HCT116 (cell line): Measurements from ENCODE around the gene CACNA1C. TPM values are rescaled to one million over a fixed set of nuclear protein-coding genes. Genes with fewer than 3 reads are reported as not detected.

Experiments used
- ATAC-seq: fragments of 200-7000 bp; cut with Tn5 transposase; 2 replicates; pipeline ENCODE4 v1.9.1; 2020; ENCODE audit warnings: mild to moderate bottlenecking, moderate library complexity
- BruUV-seq: library from RNA; stranded (reverse); fragments of 400-500 nt; replicated peaks from 2 replicates; lab custom pipeline; 2021; lab: Mats Ljungman, UMichigan
- CTCF ChIA-PET: fragments of 300-600 bp; sonication (Branson Sonifier 250); formaldehyde crosslinking; loops from one replicate; lab custom pipeline; 2021; ENCODE audit warnings: antibody characterized with exemption; lab: Charles Lee
- POLR2A ChIA-PET: fragments of 300-600, 350-600 bp; sonication (Branson Sonifier 250); formaldehyde crosslinking; loops from one replicate; lab custom pipeline; 2021; ENCODE audit warnings: antibody characterized with exemption; lab: Charles Lee
- RAD21 ChIA-PET, 2 experiments: fragments of 300-600 bp; sonication (Branson Sonifier 250); formaldehyde crosslinking; loops; one replicate each; lab custom pipeline; 2023; ENCODE audit warnings: low total read pairs in 2 of 2; ENCODE audit not compliant: uncharacterized antibody in 2 of 2, unreplicated experiment in 2 of 2, low non-redundant PET in 1 of 2; lab: Charles Lee
- DNase-seq: peaks from one replicate; pipeline ENCODE4 v3.0.0-alpha.2; 2010; ENCODE audit warnings: low read depth, low spot score
- H2AFZ ChIP-seq: fragments of 200-600 bp; shearing (Covaris generic), sonication (generic); 2 replicates; pipeline ENCODE4 v1.6.1; 2017; ENCODE audit warnings: low read depth, mixed run types, mixed read lengths, antibody characterized with exemption, low read length; ENCODE audit not compliant: poor library complexity, severe bottlenecking
- H3K27ac ChIP-seq: 2 replicates; pipeline ENCODE4 v1.5.1; 2012; ENCODE audit warnings: low read depth, low read length
- H3K27me3 ChIP-seq: fragments of 200-600 bp; sonication (generic); 2 replicates; pipeline ENCODE4 v1.6.1; 2016; ENCODE audit warnings: mixed run types, low read length, mixed read lengths; ENCODE audit not compliant: insufficient read depth
- H3K36me3 ChIP-seq, 2 experiments: fragments of 200-500 bp in 1 of 2; fragments of 200-600 bp in 1 of 2; sonication (Bioruptor generic) in 1 of 2; sonication (generic) in 1 of 2; 2 replicates each; pipeline versions ENCODE4 v1.5.1 to v1.6.1; 2014 to 2016; ENCODE audit warnings: low read length in 2 of 2, inconsistent platforms in 1 of 2, mixed read lengths in 1 of 2, mixed run types in 1 of 2; ENCODE audit not compliant: insufficient read depth in 2 of 2, control insufficient read depth in 1 of 2
- H3K4me1 ChIP-seq, 2 experiments: fragments of 200-600 bp in 1 of 2; sonication (generic) in 1 of 2; 2 replicates each; pipeline versions ENCODE4 v1.5.1 to v1.6.1; 2012 to 2017; ENCODE audit warnings: low read length in 2 of 2, inconsistent platforms in 1 of 2, mild to moderate bottlenecking in 1 of 2, mixed read lengths in 1 of 2, mixed run types in 1 of 2, moderate library complexity in 1 of 2; ENCODE audit not compliant: insufficient read depth in 2 of 2, control insufficient read depth in 1 of 2
- H3K4me2 ChIP-seq: fragments of 200-600 bp; sonication (generic); 2 replicates; pipeline ENCODE4 v1.6.1; 2017; ENCODE audit warnings: mixed run types, low read length, mixed read lengths
- H3K4me3 ChIP-seq, 2 experiments: fragments of 200-600 bp in 1 of 2; sonication (generic) in 1 of 2; replicated peaks in 1 of 2; 2 replicates each; pipeline ENCODE4 v1.5.1; 2011 to 2016; ENCODE audit warnings: low read length in 2 of 2, control low read depth in 1 of 2, low read depth in 1 of 2, mild to moderate bottlenecking in 1 of 2, mixed read lengths in 1 of 2, mixed run types in 1 of 2
- H3K79me2 ChIP-seq: fragments of 200-600 bp; sonication (generic); 2 replicates; pipeline ENCODE4 v1.6.1; 2017; ENCODE audit warnings: mild to moderate bottlenecking, mixed run types, low read length, moderate library complexity, mixed read lengths; ENCODE audit not compliant: insufficient read depth
- H3K9ac ChIP-seq: fragments of 200-600 bp; sonication (generic); 2 replicates; pipeline ENCODE4 v1.6.1; 2016; ENCODE audit warnings: low read length, mixed read lengths
- H3K9me2 ChIP-seq: fragments of 200-600 bp; sonication (generic), shearing (Covaris generic); 2 replicates; pipeline ENCODE4 v1.6.1; 2017; ENCODE audit warnings: mixed run types, mild to moderate bottlenecking, moderate library complexity; ENCODE audit not compliant: insufficient read depth
- H3K9me3 ChIP-seq, 2 experiments: fragments of 200-500 bp in 1 of 2; fragments of 200-600 bp in 1 of 2; sonication (Bioruptor generic) in 1 of 2; sonication (generic) in 1 of 2; 2 replicates each; pipeline ENCODE4 v1.6.1; 2014 to 2017; ENCODE audit warnings: low read length in 2 of 2, mixed read lengths in 2 of 2, inconsistent platforms in 1 of 2, low read depth in 1 of 2, mild to moderate bottlenecking in 1 of 2, mixed run types in 1 of 2, moderate library complexity in 1 of 2; ENCODE audit not compliant: control insufficient read depth in 1 of 2, insufficient read depth in 1 of 2
- H4K20me1 ChIP-seq: fragments of 200-600 bp; sonication (generic), shearing (Covaris generic); 2 replicates; pipeline ENCODE4 v1.6.1; 2017; ENCODE audit warnings: mixed run types, mild to moderate bottlenecking, moderate library complexity; ENCODE audit not compliant: insufficient read depth
- CBX3 ChIP-seq: IDR thresholded peaks from 2 replicates; pipeline ENCODE4 v1.6.1; 2012; ENCODE audit warnings: low read depth
- EGR1 ChIP-seq: IDR thresholded peaks from 2 replicates; pipeline ENCODE4 v1.6.1; 2012; ENCODE audit warnings: low read depth
- ELF1 ChIP-seq: IDR thresholded peaks from 2 replicates; pipeline ENCODE4 v1.6.1; 2012; ENCODE audit warnings: low read depth, borderline replicate concordance
- JUND ChIP-seq: IDR thresholded peaks from 2 replicates; pipeline ENCODE4 v1.6.1; 2012
- POLR2A ChIP-seq: IDR thresholded peaks from 2 replicates; pipeline ENCODE4 v1.7.0; 2011; ENCODE audit warnings: borderline replicate concordance; ENCODE audit not compliant: insufficient read depth, insufficient read length; ENCODE audit errors: extremely low read depth
- RAD21 ChIP-seq: IDR thresholded peaks from 2 replicates; pipeline ENCODE4 v1.6.1; 2012; ENCODE audit warnings: low read depth, mild to moderate bottlenecking
- SIN3A ChIP-seq: IDR thresholded peaks from 2 replicates; pipeline ENCODE4 v1.6.1; 2012; ENCODE audit warnings: low read depth
- SP1 ChIP-seq: IDR thresholded peaks from 2 replicates; pipeline ENCODE4 v1.6.1; 2012; ENCODE audit warnings: low read depth
- TCF7L2 ChIP-seq: IDR thresholded peaks from 2 replicates; pipeline ENCODE4 v1.7.0; 2011; ENCODE audit warnings: borderline replicate concordance, inconsistent platforms; ENCODE audit not compliant: insufficient read depth, insufficient read length; ENCODE audit errors: extremely low read depth
- YY1 ChIP-seq: IDR thresholded peaks from 2 replicates; pipeline ENCODE4 v1.6.1; 2011; ENCODE audit warnings: low read length, low read depth, moderate library complexity, mild to moderate bottlenecking; ENCODE audit not compliant: insufficient replicate concordance; ENCODE audit errors: extremely low read depth
- ZNF274 ChIP-seq: fragments of 200-500 bp; sonication (Bioruptor generic); IDR thresholded peaks from 2 replicates; pipeline ENCODE4 v1.6.1; 2014; ENCODE audit warnings: mild to moderate bottlenecking, low read depth, low read length, inconsistent platforms
- intact Hi-C: fragments of 100-400 bp; cut with micrococcal nuclease; formaldehyde crosslinking; loops from 2 replicates; pipeline ENCODE4 v1.10.0; 2022
- total RNA-seq: library from RNA; stranded (reverse); gene quantifications from one replicate; pipeline ENCODE4 v1.2.1, GENCODE V29; 2021; ENCODE audit not compliant: unreplicated experiment
- TF ChIP-seq, protein P1 (sequence below): IDR thresholded peaks from 2 replicates; pipeline ENCODE4 v1.6.1; 2012; ENCODE audit warnings: low read depth

The CACNA1C gene
- total RNA-seq, 1 experiment from 2014 or later = 0.05 TPM

GRCh38 chr12:2324387-2324786, 271.6 kb downstream of the CACNA1C start:
- no peak overlapping the region for H2AFZ ChIP-seq
- no peak for DNase-seq
- no peaks in the 10 kb centered on the region for H3K79me2 ChIP-seq
- POLR2A ChIA-PET = no interaction called here
- CTCF ChIA-PET = no interaction called here
- no peaks in the 10 kb centered on the region for H3K9me3 ChIP-seq
- intact Hi-C loops = no loop called here
- H3K36me3 ChIP-seq = no peaks in the 10 kb centered on the region
- no peaks in the 10 kb centered on the region for H4K20me1 ChIP-seq
- no peaks in the 10 kb centered on the region for H3K9me2 ChIP-seq
- H3K9ac ChIP-seq = no peak overlapping the region
- no peak overlapping the region for H3K4me2 ChIP-seq
- no peak overlapping the region for H3K27ac ChIP-seq
- no peak for TF ChIP-seq JUND
- TF ChIP-seq TCF7L2 = no peak
- TF ChIP-seq, all 23 proteins: peak for 0
- BruUV-seq = no TSS peak
- peaks cover 7% of the 10 kb centered on the region; the same call in 1 of the 2 replicates for H3K27me3 ChIP-seq
- H3K4me1 ChIP-seq = peaks cover 7 to 11% of the 10 kb centered on the region in 2 experiments
- H3K4me3 ChIP-seq = no peak overlapping the region
- ATAC-seq = no peak
- RAD21 ChIA-PET = no interaction called here

DNA sequence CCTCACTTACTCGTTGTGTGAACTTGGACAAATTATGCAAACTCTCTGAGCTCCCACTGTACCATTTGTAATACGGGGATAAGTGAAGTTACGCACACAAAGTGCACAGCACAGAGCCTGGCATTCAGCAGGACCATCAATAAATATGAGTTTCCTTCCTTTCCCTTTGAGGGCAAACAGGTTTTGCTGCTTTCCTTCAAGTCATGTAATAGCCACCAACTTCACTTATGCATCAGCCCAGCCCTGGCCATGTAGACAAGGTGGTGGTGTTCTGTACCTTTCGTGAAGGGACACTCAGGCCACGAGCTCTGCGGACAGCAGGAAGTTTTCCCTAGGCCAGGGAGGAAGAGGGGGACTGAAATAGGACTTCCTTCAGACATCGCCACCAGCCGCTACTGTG, 272.7 kb downstream of the CACNA1C start:
- intact Hi-C loops = no loop called here
- no TSS peak for BruUV-seq
- TF ChIP-seq, protein P1, sequence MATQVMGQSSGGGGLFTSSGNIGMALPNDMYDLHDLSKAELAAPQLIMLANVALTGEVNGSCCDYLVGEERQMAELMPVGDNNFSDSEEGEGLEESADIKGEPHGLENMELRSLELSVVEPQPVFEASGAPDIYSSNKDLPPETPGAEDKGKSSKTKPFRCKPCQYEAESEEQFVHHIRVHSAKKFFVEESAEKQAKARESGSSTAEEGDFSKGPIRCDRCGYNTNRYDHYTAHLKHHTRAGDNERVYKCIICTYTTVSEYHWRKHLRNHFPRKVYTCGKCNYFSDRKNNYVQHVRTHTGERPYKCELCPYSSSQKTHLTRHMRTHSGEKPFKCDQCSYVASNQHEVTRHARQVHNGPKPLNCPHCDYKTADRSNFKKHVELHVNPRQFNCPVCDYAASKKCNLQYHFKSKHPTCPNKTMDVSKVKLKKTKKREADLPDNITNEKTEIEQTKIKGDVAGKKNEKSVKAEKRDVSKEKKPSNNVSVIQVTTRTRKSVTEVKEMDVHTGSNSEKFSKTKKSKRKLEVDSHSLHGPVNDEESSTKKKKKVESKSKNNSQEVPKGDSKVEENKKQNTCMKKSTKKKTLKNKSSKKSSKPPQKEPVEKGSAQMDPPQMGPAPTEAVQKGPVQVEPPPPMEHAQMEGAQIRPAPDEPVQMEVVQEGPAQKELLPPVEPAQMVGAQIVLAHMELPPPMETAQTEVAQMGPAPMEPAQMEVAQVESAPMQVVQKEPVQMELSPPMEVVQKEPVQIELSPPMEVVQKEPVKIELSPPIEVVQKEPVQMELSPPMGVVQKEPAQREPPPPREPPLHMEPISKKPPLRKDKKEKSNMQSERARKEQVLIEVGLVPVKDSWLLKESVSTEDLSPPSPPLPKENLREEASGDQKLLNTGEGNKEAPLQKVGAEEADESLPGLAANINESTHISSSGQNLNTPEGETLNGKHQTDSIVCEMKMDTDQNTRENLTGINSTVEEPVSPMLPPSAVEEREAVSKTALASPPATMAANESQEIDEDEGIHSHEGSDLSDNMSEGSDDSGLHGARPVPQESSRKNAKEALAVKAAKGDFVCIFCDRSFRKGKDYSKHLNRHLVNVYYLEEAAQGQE = no peak
- no peak for TF ChIP-seq CBX3
- TF ChIP-seq RAD21 = no peak
- no peak for TF ChIP-seq JUND
- no peak for TF ChIP-seq POLR2A
- TF ChIP-seq ELF1 = no peak
- TF ChIP-seq TCF7L2 = no peak
- TF ChIP-seq SP1 = no peak
- no peak for TF ChIP-seq SIN3A
- TF ChIP-seq ZNF274 = no peak
- TF ChIP-seq YY1 = no peak
- no peak for TF ChIP-seq EGR1
- ChIA-PET CTCF (no interaction called here), POLR2A (no interaction called here), RAD21 (no interaction called here)
- Histone ChIP-seq H3K9me2 (no peaks in the 10 kb centered on the region), H3K36me3 (no peaks in the 10 kb centered on the region), H3K27me3 (peaks cover 7% of the 10 kb centered on the region; the same call in 1 of the 2 replicates), H3K4me3 (no peak overlapping the region), H3K27ac (no peak overlapping the region), H3K79me2 (no peaks in the 10 kb centered on the region), H3K4me2 (no peak overlapping the region), H3K4me1 (no peaks in the 10 kb centered on the region), H3K9ac (no peak overlapping the region), H2AFZ (no peak overlapping the region), H4K20me1 (no peaks in the 10 kb centered on the region), H3K9me3 (no peaks in the 10 kb centered on the region)
- DNase-seq (no peak), ATAC-seq (no peak)
